GM18498 (cell line): ENCODE results near the gene CTNNA3.
"Not testable (repeated sequence)": the region's sequence is repeated elsewhere in the genome, so short reads cannot be mapped to it uniquely, and the experiment has no call there.

Source experiments
- ATAC-seq: cut with Tn5 transposase; IDR thresholded peaks from one replicate; pipeline ENCODE4 v1.9.1; 2021; ENCODE audit warnings: mild to moderate bottlenecking, moderate library complexity; ENCODE audit not compliant: unreplicated experiment

Gene CTNNA3

GRCh38 chr10:67606572-67606971 is 89.4 kb downstream of the CTNNA3 start:
- no peak for ATAC-seq

GRCh38 chr10:67603701-67604100 is 92.3 kb downstream of the CTNNA3 start:
- no peak for ATAC-seq

- ATAC-seq, result no peak
Observed at GRCh38 chr10:67603086-67603485, 92.9 kb downstream of the CTNNA3 start.

- ATAC-seq, result no peak
Observed at GRCh38 chr10:67602268-67602950, 93.6 kb downstream of the CTNNA3 start.

GRCh38 chr10:67599597-67599996 is 96.4 kb downstream of the CTNNA3 start:
- no peak for ATAC-seq

- ATAC-seq, result no peak
Observed at GRCh38 chr10:67596641-67597040, 99.4 kb downstream of the CTNNA3 start.

GRCh38 chr10:67587771-67588170 is 108.2 kb downstream of the CTNNA3 start:
- ATAC-seq, result no peak

- no peak for ATAC-seq
Observed at GRCh38 chr10:67575532-67575931, 120.5 kb downstream of the CTNNA3 start.

GRCh38 chr10:67573484-67573883 is 122.5 kb downstream of the CTNNA3 start:
- no peak for ATAC-seq

- ATAC-seq, result no peak
Observed at GRCh38 chr10:67571503-67571902, 124.5 kb downstream of the CTNNA3 start.

GRCh38 chr10:67558311-67558710 is 137.7 kb downstream of the CTNNA3 start:
- not testable (repeated sequence) for ATAC-seq

- no peak for ATAC-seq
Observed at GRCh38 chr10:67553254-67553653, 142.7 kb downstream of the CTNNA3 start.

- no peak for ATAC-seq
Observed at GRCh38 chr10:67550838-67551402, 145.1 kb downstream of the CTNNA3 start.

GRCh38 chr10:67550046-67550445 is 145.9 kb downstream of the CTNNA3 start:
- ATAC-seq, result no peak

- no peak for ATAC-seq
Observed at GRCh38 chr10:67549390-67549789, 146.6 kb downstream of the CTNNA3 start.

- no peak for ATAC-seq
Observed at GRCh38 chr10:67541411-67541810, 154.6 kb downstream of the CTNNA3 start.

- no peak for ATAC-seq
Observed at GRCh38 chr10:67539312-67539711, 156.7 kb downstream of the CTNNA3 start.

GRCh38 chr10:67537906-67538305 is 158.1 kb downstream of the CTNNA3 start:
- no peak for ATAC-seq

GRCh38 chr10:67533376-67533775 is 162.6 kb downstream of the CTNNA3 start:
- no peak for ATAC-seq

- ATAC-seq, result not testable (repeated sequence)
Observed at GRCh38 chr10:67530990-67531389, 165.0 kb downstream of the CTNNA3 start.

GRCh38 chr10:67527351-67527750 is 168.6 kb downstream of the CTNNA3 start:
- no peak for ATAC-seq

- no peak for ATAC-seq
Observed at GRCh38 chr10:67521546-67521945, 174.4 kb downstream of the CTNNA3 start.
